Endothelial cell (in vitro differentiated cells): ENCODE measurements around the gene BTLA. TPM values are rescaled to one million over a fixed set of nuclear protein-coding genes. Genes with fewer than 3 reads are reported as not detected.
"Not testable (repeated sequence)": the region's sequence is repeated elsewhere in the genome, so short reads cannot be mapped to it uniquely, and the experiment has no call there.

Experiments used
- DNase-seq: peaks from one replicate; pipeline ENCODE4 v3.0.0; 2021; ENCODE audit warnings: low spot score
- H3K27ac Mint-ChIP-seq: one replicate; pipeline ENCODE4 v1.8.0; 2021; ENCODE audit warnings: mixed read lengths, inconsistent platforms; ENCODE audit not compliant: unreplicated experiment
- H3K27me3 Mint-ChIP-seq: one replicate; pipeline ENCODE4 v1.8.0; 2021; ENCODE audit warnings: mild to moderate bottlenecking, moderate library complexity, mixed read lengths, inconsistent platforms; ENCODE audit not compliant: unreplicated experiment
- H3K36me3 Mint-ChIP-seq: one replicate; pipeline ENCODE4 v1.8.0; 2021; ENCODE audit warnings: mild to moderate bottlenecking, low read depth, mixed read lengths, inconsistent platforms; ENCODE audit not compliant: unreplicated experiment
- H3K4me1 Mint-ChIP-seq: one replicate; pipeline ENCODE4 v1.8.0; 2021; ENCODE audit warnings: mild to moderate bottlenecking, mixed read lengths, inconsistent platforms; ENCODE audit not compliant: unreplicated experiment
- H3K4me3 Mint-ChIP-seq: one replicate; pipeline ENCODE4 v1.8.0; 2021; ENCODE audit warnings: mild to moderate bottlenecking, mixed read lengths, inconsistent platforms; ENCODE audit not compliant: unreplicated experiment
- H3K9me3 Mint-ChIP-seq: one replicate; pipeline ENCODE4 v1.8.0; 2021; ENCODE audit warnings: mixed read lengths, inconsistent platforms; ENCODE audit not compliant: unreplicated experiment
- total RNA-seq: library from RNA; stranded (reverse); fragmentation: NEBNext Ultra II Directional; extraction: Animal tissue kit (Norgen Biotek cat#: 25700); gene quantifications from one replicate; pipeline ENCODE4 v1.2.1, GENCODE V29; 2021; ENCODE audit not compliant: unreplicated experiment
- TF ChIP-seq, protein P1 (sequence below): fragments of 200-600 bp; sonication (generic); IDR thresholded peaks from one replicate; pipeline ENCODE4 v1.5.0; 2021; ENCODE audit warnings: antibody characterized with exemption; ENCODE audit not compliant: unreplicated experiment

The BTLA gene
- total RNA-seq, 1 donor from 2014 or later: not detected

DNA sequence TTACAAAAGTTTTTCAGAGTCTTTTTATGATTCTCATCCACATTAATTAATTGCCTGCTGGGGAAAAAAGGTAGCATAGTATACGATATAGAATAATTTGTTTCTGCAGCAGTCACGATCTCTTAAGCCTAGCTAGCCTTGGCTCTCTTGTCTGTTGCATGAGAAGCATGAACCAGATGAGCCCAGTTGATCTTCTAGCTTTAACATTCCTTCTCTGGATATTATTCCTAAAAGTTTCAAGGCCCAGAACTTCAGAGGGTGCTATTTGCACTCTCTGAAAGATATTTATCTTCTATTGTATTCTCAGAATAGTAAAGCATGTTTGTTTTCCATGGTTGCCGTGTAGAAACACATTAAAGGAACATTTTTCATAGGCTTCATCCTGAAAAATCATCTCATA is 69.3 kb downstream of the BTLA start:
- no peak overlapping the region for H3K27ac Mint-ChIP-seq
- H3K4me3 Mint-ChIP-seq: no peak overlapping the region
- no peaks in the 10 kb centered on the region for H3K36me3 Mint-ChIP-seq
- H3K9me3 Mint-ChIP-seq: peaks cover 4% of the 10 kb centered on the region
- TF ChIP-seq, protein P1, sequence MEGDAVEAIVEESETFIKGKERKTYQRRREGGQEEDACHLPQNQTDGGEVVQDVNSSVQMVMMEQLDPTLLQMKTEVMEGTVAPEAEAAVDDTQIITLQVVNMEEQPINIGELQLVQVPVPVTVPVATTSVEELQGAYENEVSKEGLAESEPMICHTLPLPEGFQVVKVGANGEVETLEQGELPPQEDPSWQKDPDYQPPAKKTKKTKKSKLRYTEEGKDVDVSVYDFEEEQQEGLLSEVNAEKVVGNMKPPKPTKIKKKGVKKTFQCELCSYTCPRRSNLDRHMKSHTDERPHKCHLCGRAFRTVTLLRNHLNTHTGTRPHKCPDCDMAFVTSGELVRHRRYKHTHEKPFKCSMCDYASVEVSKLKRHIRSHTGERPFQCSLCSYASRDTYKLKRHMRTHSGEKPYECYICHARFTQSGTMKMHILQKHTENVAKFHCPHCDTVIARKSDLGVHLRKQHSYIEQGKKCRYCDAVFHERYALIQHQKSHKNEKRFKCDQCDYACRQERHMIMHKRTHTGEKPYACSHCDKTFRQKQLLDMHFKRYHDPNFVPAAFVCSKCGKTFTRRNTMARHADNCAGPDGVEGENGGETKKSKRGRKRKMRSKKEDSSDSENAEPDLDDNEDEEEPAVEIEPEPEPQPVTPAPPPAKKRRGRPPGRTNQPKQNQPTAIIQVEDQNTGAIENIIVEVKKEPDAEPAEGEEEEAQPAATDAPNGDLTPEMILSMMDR: no peak
- no peaks in the 10 kb centered on the region for H3K4me1 Mint-ChIP-seq
- no peaks in the 10 kb centered on the region for H3K27me3 Mint-ChIP-seq
- no peak for DNase-seq

DNA sequence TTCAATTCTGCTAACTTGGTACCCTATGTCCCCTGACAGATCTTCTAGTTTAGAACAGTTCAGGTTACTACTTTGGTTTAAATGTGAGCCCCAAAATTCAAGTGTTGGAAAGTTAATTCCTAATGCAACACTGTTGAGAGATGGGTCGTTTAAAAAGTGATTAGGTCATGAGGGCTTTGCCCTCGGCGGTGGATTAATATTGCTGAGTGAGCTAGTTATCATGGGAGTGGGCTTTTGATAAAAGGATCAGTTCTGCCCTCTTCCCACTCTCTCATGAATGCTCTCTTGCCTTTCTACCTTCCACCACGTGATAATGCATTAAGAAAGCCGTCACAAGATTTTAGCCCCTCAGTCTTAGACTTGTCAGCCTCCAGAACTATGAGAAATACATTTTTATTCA is 72.1 kb downstream of the BTLA start:
- DNase-seq: no peak
- peaks cover 2% of the 10 kb centered on the region for H3K4me1 Mint-ChIP-seq
- TF ChIP-seq, protein P1: no peak
- no peak overlapping the region for H3K4me3 Mint-ChIP-seq
- H3K36me3 Mint-ChIP-seq: no peaks in the 10 kb centered on the region
- H3K27me3 Mint-ChIP-seq: peaks cover under 1% of the 10 kb centered on the region
- no peak overlapping the region for H3K27ac Mint-ChIP-seq
- no peaks in the 10 kb centered on the region for H3K9me3 Mint-ChIP-seq

DNA sequence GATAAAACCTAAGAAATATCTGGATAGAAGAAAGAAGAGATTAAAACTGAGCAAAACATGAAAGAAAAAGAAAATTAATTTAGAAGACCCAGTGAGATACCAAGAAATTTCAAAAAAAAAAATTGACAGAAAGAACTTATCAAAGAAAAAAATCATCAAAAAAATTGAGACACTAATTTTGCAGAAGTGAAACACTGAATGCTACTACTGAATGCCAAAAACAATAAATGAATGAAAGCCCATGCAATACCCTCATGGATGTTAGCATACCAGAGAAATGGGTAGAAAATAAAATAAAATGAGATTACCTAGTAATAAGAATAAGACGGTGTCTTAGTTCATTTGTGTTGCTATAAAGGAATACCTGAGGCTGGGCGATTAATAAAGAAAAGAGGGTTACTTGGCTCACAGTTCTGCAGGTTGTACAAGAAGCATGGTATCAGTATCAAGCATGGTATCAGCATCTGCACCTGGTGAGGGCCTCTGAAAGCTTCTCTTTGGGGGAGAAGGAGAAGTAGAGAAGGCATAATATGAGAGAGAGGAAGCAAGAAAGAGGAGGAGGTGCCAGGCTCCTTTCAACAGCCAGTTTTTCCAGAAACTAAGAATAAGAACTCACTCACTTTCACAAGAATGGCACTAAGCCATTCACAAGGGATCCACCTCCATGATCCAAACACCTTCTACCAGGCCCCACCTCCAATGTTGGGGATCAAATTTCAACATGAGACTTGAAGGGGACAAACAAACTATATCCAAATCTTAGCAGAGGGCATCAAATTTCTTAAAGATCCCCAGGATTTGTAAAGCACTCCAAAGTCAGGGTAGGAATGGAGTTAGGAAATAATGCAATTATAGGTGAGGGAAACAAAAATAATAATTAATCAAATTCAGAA is 73.2 kb downstream of the BTLA start:
- H3K27ac Mint-ChIP-seq: no peak overlapping the region
- TF ChIP-seq, protein P1: no peak
- no peak for DNase-seq
- H3K27me3 Mint-ChIP-seq: peaks cover 5% of the 10 kb centered on the region
- no peaks in the 10 kb centered on the region for H3K9me3 Mint-ChIP-seq
- H3K4me3 Mint-ChIP-seq: no peak overlapping the region
- H3K36me3 Mint-ChIP-seq: no peaks in the 10 kb centered on the region
- peaks cover 11% of the 10 kb centered on the region for H3K4me1 Mint-ChIP-seq

DNA sequence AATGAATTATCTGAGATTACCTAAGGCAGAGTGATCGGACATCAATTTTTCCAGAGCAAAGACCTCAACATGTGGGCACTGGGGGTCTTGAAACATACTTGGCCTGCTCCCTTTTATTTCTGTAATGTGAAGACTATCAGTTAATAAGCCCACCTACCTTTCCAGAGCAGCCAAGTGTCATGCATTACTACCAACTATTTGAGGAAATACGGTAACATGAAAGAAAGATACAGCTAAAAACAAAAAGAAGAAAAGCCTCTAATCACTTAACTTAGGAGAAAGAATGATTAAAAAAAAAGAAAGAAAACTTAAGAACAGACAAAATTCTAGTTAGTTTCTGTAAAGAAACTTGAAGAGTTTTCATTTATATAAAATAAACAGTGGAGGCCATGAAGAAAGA is 73.9 kb downstream of the BTLA start:
- H3K9me3 Mint-ChIP-seq: no peaks in the 10 kb centered on the region
- no peaks in the 10 kb centered on the region for H3K36me3 Mint-ChIP-seq
- DNase-seq: no peak
- TF ChIP-seq, protein P1: no peak
- H3K27ac Mint-ChIP-seq: no peak overlapping the region
- H3K4me1 Mint-ChIP-seq: peaks cover 14% of the 10 kb centered on the region
- no peak overlapping the region for H3K4me3 Mint-ChIP-seq
- H3K27me3 Mint-ChIP-seq: peaks cover 5% of the 10 kb centered on the region

DNA sequence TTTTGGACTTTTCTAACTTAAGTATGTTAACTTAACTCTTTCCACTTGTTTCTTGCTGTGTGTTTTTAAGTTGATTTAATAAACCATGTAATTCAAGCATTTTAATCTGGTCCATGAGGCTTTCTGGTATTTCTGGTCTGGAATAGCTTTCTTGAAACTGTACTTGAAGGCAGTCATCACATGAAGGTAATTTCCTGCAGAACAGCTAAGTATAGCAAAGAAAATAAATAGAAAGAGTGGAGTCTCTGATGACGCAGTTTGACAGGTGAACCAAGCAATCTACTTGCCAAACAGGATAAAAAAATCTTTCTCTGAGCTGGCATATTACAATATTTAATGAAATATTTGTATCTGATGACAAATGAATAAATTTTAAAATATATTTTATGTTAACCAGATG is 74.9 kb downstream of the BTLA start:
- no peaks in the 10 kb centered on the region for H3K9me3 Mint-ChIP-seq
- H3K27ac Mint-ChIP-seq: no peak overlapping the region
- no peak for DNase-seq
- TF ChIP-seq, protein P1: no peak
- H3K4me1 Mint-ChIP-seq: peaks cover 14% of the 10 kb centered on the region
- no peaks in the 10 kb centered on the region for H3K36me3 Mint-ChIP-seq
- peaks cover 5% of the 10 kb centered on the region for H3K27me3 Mint-ChIP-seq
- no peak overlapping the region for H3K4me3 Mint-ChIP-seq

DNA sequence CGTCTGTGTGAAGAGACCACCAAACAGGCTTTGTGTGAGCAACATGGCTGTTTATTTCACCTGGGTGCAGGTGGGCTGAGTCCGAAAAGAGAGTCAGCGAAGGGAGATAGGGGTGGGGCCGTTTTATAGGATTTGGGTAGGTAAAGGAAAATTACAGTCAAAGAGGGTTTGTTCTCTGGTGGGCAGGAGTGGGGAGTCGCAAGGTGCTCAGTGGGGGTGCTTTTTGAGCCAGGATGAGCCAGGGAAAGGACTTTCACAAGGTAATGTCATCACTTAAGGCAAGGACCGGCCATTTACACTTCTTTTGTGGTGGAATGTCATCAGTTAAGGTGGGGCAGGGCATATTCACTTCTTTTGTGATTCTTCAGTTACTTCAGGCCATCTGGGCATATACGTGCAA is 76.4 kb downstream of the BTLA start:
- not testable (repeated sequence) for H3K9me3 Mint-ChIP-seq, DNase-seq, H3K36me3 Mint-ChIP-seq, H3K27me3 Mint-ChIP-seq, H3K27ac Mint-ChIP-seq
- Mint-ChIP-seq H3K4me1 (peaks cover 25% of the 10 kb centered on the region), H3K4me3 (peak overlapping the region; percentile 51)

DNA sequence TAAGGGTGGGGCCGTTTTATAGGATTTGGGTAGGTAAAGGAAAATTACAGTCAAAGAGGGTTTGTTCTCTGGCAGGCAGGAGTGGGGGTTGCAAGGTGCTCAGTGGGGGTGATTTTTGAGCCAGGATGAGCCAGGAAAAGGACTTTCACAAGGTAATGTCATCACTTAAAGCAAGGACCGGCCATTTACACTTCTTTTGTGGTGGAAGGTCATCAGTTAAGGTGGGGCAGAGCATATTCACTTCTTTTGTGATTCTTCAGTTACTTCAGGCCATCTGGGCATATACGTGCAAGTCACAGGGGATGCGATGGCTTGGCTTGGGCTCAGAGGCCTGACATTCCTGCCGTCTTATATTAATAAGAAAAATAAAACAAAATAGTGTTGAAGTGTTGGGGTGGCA is 80.7 kb downstream of the BTLA start:
- not testable (repeated sequence) for H3K27ac Mint-ChIP-seq, H3K4me3 Mint-ChIP-seq, DNase-seq, H3K36me3 Mint-ChIP-seq, H3K27me3 Mint-ChIP-seq, H3K9me3 Mint-ChIP-seq
- peaks cover 28% of the 10 kb centered on the region for H3K4me1 Mint-ChIP-seq
